ENCODE data around the gene ACP5.

DNA sequence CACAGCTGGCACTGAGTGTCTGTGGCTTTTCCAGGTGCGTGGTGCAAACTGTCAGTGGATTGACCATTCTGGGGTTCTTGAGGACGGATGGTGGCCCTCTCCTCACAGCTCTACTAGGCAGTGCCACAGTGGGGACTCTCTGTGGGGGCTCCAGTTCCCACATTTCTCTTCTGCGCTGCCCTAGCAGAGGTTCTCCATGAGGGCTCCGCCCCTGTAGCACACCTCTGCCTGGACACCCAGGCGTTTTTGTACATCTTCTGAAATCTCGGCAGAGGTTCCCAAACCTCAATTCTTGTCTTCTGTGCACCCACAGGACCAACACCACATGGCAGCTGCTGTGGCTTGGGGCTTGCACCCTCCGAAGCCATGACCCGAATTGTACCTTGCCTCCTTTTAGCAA lies 29.0 kb upstream of the ACP5 start:
- no peak for TF ChIP-seq EZH2 (IDR thresholded peaks at IDR 0.05; ENCODE audit: low read length, unreplicated experiment)
- TF ChIP-seq, protein P1, sequence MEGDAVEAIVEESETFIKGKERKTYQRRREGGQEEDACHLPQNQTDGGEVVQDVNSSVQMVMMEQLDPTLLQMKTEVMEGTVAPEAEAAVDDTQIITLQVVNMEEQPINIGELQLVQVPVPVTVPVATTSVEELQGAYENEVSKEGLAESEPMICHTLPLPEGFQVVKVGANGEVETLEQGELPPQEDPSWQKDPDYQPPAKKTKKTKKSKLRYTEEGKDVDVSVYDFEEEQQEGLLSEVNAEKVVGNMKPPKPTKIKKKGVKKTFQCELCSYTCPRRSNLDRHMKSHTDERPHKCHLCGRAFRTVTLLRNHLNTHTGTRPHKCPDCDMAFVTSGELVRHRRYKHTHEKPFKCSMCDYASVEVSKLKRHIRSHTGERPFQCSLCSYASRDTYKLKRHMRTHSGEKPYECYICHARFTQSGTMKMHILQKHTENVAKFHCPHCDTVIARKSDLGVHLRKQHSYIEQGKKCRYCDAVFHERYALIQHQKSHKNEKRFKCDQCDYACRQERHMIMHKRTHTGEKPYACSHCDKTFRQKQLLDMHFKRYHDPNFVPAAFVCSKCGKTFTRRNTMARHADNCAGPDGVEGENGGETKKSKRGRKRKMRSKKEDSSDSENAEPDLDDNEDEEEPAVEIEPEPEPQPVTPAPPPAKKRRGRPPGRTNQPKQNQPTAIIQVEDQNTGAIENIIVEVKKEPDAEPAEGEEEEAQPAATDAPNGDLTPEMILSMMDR (conservative IDR thresholded peaks at IDR 0.05; ENCODE audit: low read depth, low read length) = no peak

Data from PC-3 (cell line).